Measurements from ENCODE around the gene AKT1S1.

The AKT1S1 gene

GRCh38 chr19:49882643-49883042 lies 5.5 kb upstream of the AKT1S1 start:
- DNase-seq (ENCODE audit: low read depth), result no peak

- DNase-seq (ENCODE audit: low read depth), result no peak
Measured at GRCh38 chr19:49881672-49882394, 4.7 kb upstream of the AKT1S1 start.

GRCh38 chr19:49881186-49881585 lies 4.0 kb upstream of the AKT1S1 start:
- no peak for DNase-seq (ENCODE audit: low read depth)

GRCh38 chr19:49880162-49880869 lies 3.2 kb upstream of the AKT1S1 start:
- no peak for DNase-seq (ENCODE audit: low read depth)

GRCh38 chr19:49879243-49879963 lies 2.2 kb upstream of the AKT1S1 start:
- no peak for DNase-seq (ENCODE audit: low read depth)

- no peak for DNase-seq (ENCODE audit: low read depth)
Measured at GRCh38 chr19:49878744-49879070, 1.6 kb upstream of the AKT1S1 start.

GRCh38 chr19:49877879-49878743 lies 956 bp upstream of the AKT1S1 start:
- peak; percentile 98 for DNase-seq (ENCODE audit: low read depth)

GRCh38 chr19:49876422-49877019 lies 634 bp downstream of the AKT1S1 start:
- peak; percentile 95 for DNase-seq (ENCODE audit: low read depth)

- DNase-seq (ENCODE audit: low read depth), result peak; percentile 25
Measured at GRCh38 chr19:49875857-49876421, 1.2 kb downstream of the AKT1S1 start.

GRCh38 chr19:49875177-49875576 lies 2.0 kb downstream of the AKT1S1 start:
- DNase-seq (ENCODE audit: low read depth), result no peak

GRCh38 chr19:49874503-49875157 lies 2.5 kb downstream of the AKT1S1 start:
- DNase-seq (ENCODE audit: low read depth), result no peak

GRCh38 chr19:49873834-49874233 lies 3.3 kb downstream of the AKT1S1 start:
- DNase-seq (ENCODE audit: low read depth), result no peak

GRCh38 chr19:49873129-49873521 lies 4.0 kb downstream of the AKT1S1 start:
- DNase-seq (ENCODE audit: low read depth), result no peak

GRCh38 chr19:49872245-49873128 lies 4.7 kb downstream of the AKT1S1 start:
- DNase-seq (ENCODE audit: low read depth), result no peak

GRCh38 chr19:49871349-49871985 lies 5.7 kb downstream of the AKT1S1 start:
- no peak for DNase-seq (ENCODE audit: low read depth)

GRCh38 chr19:49870309-49870901 lies 6.8 kb downstream of the AKT1S1 start:
- DNase-seq (ENCODE audit: low read depth), result no peak

GRCh38 chr19:49869484-49870308 lies 7.5 kb downstream of the AKT1S1 start:
- peak; percentile 87 for DNase-seq (ENCODE audit: low read depth)

GRCh38 chr19:49869009-49869483 lies 8.1 kb downstream of the AKT1S1 start:
- no peak for DNase-seq (ENCODE audit: low read depth)
